Retinal pigment epithelial cell (primary cell): ENCODE data around the gene DIRAS1.

ENCODE experiments used
- DNase-seq: peaks from one replicate; pipeline ENCODE4 v3.0.0-alpha.2; 2010; ENCODE audit warnings: low read depth
- H3K4me3 ChIP-seq: 2 replicates; pipeline ENCODE4 v1.5.1; 2011; ENCODE audit warnings: mild to moderate bottlenecking, low read length, control low read depth, moderate library complexity
- TF ChIP-seq, protein P1 (sequence below): conservative IDR thresholded peaks from 2 replicates; pipeline ENCODE4 v1.5.1; 2011; ENCODE audit warnings: low read depth, low read length, control low read depth, inconsistent platforms

The DIRAS1 gene

DNA sequence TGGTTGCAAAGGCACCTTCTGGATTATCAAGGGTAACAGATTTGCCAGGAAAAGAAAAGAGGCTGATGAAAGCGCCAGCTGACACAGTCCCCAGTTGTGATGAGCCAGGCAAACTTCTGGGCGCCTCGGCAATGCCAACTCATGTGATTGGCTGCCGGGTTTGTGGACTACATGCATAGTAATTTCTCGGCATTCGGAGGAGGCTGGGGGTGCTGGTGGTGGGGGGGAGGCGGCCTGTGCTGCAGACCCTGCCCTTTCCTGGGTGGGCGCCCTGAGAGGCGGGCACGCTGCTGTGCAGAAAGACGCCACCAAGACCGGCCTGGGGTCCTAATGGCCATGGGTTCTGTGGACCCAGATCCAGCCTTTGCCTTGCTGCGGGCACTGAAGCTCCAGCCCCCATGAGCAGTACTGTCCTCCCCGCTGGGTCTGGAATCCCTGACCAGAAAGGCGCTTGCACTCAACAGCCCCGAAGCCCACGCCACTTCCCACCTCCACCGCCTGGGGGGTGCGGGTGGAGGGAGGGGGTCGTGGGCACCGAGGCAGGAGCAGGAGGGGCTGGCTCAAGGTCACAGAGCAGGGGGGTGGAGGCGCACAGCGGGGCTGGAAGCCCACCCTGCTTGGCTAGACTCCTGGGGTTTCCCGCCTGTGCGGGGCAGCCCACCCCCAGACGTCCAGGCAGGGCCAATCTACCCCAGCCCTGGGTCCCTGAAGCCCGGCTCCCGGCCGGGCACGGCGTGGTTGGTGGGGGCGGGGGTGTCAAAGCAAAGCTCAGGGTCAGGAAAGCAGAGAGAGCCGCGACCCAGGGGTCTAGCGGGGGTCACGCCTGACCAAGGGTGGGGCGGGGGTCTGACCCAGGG is 1.0 kb downstream of the DIRAS1 start:
- H3K4me3 ChIP-seq, result peak overlapping the region; percentile 55
- TF ChIP-seq, protein P1, sequence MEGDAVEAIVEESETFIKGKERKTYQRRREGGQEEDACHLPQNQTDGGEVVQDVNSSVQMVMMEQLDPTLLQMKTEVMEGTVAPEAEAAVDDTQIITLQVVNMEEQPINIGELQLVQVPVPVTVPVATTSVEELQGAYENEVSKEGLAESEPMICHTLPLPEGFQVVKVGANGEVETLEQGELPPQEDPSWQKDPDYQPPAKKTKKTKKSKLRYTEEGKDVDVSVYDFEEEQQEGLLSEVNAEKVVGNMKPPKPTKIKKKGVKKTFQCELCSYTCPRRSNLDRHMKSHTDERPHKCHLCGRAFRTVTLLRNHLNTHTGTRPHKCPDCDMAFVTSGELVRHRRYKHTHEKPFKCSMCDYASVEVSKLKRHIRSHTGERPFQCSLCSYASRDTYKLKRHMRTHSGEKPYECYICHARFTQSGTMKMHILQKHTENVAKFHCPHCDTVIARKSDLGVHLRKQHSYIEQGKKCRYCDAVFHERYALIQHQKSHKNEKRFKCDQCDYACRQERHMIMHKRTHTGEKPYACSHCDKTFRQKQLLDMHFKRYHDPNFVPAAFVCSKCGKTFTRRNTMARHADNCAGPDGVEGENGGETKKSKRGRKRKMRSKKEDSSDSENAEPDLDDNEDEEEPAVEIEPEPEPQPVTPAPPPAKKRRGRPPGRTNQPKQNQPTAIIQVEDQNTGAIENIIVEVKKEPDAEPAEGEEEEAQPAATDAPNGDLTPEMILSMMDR, result peak; percentile 3
- DNase-seq, result peak; percentile 10

DNA sequence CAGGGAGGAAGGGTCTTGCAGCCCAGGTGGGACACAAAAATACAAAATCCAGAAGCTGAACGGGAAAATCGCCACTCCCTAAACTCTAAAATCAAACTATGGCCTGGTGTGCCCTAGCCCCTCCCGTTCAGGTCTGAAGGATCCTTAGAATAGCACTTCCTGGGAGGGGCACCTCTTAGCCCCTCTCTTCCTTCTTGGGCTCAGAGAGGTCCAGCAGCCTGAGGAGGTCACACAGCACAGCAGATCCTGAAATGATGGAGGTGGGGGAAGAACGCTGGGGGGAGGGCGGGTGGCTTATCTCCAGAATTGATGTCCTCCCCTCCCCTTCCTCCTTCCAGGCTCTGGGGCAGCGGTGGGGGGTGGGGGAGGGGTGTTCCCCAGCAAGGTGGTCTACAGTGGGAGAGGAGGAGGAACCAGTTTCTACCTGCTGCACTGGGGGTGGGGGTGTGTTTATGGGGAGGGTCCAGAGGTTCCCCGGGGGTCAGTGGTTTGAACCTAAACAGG is 1.9 kb downstream of the DIRAS1 start:
- no peak overlapping the region for H3K4me3 ChIP-seq
- no peak for DNase-seq
- TF ChIP-seq, protein P1, result no peak

DNA sequence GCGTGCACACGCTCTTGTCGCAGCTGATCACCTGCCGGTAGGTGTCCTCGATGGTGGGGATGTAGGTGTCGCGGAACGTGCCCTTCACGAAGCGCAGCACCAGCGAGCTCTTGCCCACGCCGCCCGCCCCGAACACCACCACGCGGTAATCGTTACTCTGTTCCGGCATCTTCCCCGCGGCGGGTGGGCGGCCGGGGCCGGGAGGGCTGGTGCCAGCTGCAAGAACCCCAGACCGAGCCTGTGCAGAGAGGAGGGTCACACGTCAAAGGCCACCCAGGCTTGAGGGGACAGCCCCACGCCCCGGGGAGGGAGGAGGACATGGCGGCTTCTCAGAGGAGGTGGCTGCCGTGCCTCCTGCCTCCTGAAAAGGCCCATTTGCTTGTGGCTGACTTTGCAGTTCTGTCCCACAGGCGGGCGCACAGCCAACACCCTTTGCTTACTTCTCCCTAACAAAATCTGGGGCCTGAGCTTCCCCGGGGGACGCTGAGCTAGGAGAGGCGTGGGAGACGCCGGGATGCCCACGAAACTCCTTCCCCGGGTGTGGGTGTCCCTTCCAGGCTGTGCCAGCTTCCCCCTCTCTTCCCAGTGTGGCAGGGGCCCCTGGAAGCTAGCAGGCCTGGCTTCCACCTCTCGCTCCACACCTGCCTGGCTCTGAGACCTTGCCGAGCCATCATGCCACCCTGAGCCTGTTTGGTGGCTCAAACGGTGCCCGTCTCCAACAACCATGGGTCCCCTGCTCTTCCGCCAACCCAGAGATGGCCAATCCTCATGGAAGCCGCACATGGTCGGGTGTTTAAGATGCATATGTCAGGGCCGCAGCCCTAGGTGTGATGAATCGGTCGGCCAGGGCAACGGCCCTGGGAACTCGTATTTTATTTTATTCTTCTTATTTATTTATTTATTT is 3.3 kb downstream of the DIRAS1 start:
- no peak for DNase-seq
- H3K4me3 ChIP-seq, result no peak overlapping the region
- TF ChIP-seq, protein P1, result no peak

DNA sequence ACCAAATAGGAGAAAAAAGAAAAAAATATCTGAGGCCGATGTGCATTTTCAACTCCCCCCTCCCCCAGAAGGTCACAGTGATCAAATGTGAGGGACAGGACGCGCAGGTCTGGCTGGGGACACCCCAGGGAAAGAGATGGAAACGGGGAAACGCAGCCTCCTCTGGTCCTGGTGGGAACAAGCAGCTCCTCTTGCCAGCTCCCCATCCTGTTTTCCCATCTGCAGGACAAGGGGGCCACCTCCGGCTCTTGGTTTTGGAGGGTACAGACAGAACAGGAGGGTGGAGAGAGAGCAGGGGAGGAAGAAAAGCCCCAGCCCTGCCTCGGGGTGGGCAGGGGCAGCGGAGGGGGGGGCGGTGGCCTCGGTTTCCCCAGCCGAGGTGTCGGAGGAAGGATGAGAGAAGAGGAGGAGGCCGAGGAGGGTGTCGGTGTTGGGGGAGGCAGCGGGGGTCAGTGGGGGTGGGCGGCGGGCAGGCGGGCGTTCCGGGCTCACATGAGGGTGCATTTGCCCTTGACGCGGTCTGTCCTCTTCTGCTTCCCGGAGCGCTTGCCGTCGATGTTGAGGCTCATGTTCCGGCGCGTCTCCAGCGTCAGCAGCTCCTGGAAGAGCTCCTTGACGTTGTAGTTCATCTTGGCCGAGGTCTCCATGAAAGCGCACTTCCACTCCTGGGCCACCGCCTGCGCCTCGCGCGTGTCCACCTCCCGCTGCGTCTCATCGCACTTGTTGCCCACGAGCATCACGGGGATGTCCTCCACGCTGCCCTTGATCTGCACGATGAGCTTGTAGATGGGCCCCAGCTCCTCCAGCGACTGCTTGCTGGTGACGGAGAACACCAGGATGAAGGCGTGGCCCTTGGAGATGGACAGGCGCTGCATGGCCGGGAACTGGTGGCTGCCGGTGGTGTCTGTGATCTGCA is 4.2 kb downstream of the DIRAS1 start:
- TF ChIP-seq, protein P1, result no peak
- no peak for DNase-seq
- no peak overlapping the region for H3K4me3 ChIP-seq

DNA sequence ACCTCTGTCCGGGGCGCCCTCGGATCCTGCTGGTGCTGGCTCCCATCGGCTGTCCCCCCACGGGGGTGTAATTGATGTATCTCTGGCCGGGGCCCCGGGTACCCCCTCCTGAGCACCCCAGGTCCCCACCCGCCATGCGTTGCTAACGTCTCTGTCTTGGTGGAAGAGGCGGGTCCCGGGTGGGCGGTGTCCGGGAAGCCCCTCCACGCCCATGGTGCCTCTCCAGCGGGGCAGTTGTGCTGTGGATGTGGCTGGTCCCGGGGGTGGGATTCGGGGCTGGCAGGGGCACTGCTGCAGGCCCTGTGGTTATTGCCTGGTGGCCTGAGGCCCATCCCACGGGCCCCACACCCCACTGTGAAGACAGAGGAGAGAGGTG is 4.9 kb downstream of the DIRAS1 start:
- TF ChIP-seq, protein P1, result no peak
- no peak for DNase-seq
- H3K4me3 ChIP-seq, result no peak overlapping the region

DNA sequence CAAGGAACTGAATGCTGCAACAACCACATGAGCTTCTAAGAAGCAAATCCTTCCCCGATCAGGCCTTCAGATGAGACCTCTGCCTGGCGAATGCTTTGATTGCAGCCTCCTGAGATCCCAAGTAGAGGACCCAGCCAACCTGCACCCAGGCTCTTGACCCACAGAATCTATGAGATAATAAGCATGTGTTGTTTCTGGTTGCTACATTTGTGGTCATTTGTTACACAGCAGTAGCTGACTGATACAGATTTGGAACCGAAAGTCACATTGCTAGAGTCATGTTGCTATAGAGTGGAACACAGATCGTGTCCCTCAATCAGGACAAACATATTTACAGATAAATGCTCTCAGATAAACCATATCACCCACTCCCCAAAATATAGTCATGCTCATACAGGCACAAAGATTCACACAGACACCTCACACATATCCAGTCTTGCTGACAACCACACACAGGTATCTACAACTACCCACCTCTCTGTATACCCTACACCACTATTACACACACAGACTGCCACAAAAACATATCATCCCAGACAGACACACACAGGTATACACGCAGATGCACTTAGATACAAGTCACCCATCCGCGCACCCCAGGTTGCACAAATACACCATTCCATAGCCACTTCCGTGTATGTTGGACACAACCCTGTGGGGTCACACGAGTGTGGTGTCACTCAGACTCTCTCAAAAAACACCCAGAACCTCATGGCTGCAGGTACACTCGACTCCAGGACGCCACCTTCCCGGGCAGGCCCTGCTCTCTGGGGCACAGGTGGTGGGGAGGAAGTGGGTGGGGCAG is 5.5 kb downstream of the DIRAS1 start:
- TF ChIP-seq, protein P1, result no peak
- no peak for DNase-seq
- no peak overlapping the region for H3K4me3 ChIP-seq
